ENCODE data around the gene GNAQ. TPM values are rescaled to one million over a fixed set of nuclear protein-coding genes. Genes with fewer than 3 reads are reported as not detected.

The GNAQ gene
- total and polyA plus RNA-seq, 9 donors: 22.0 to 72.2 (median 53.1) TPM

GRCh38 chr9:77891128-77891800 is 140.3 kb downstream of the GNAQ start:
- no peak for TF ChIP-seq EP300 (IDR thresholded peaks at IDR 0.05)
- no peak for TF ChIP-seq POLR2A (IDR thresholded peaks at IDR 0.05)
- TF ChIP-seq, protein P1, sequence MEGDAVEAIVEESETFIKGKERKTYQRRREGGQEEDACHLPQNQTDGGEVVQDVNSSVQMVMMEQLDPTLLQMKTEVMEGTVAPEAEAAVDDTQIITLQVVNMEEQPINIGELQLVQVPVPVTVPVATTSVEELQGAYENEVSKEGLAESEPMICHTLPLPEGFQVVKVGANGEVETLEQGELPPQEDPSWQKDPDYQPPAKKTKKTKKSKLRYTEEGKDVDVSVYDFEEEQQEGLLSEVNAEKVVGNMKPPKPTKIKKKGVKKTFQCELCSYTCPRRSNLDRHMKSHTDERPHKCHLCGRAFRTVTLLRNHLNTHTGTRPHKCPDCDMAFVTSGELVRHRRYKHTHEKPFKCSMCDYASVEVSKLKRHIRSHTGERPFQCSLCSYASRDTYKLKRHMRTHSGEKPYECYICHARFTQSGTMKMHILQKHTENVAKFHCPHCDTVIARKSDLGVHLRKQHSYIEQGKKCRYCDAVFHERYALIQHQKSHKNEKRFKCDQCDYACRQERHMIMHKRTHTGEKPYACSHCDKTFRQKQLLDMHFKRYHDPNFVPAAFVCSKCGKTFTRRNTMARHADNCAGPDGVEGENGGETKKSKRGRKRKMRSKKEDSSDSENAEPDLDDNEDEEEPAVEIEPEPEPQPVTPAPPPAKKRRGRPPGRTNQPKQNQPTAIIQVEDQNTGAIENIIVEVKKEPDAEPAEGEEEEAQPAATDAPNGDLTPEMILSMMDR (IDR thresholded peaks at IDR 0.05): no peak
- Histone ChIP-seq H3K4me3 (no peak overlapping the region), H3K27me3 (no peaks in the 10 kb centered on the region), H3K4me1 (ENCODE audit: insufficient read depth) (no peaks in the 10 kb centered on the region), H3K9me3 (no peaks in the 10 kb centered on the region), H3K27ac (no peak overlapping the region), H3K36me3 (no peaks in the 10 kb centered on the region)
- DNase-seq: no peak
- WGBS, 3 donors: 64 to 82% (median 74%) methylated on average over 8 of the region's 8 CpGs
- intact Hi-C loops (cut with DNase I): no loop called here

- intact Hi-C loops (cut with DNase I): no loop called here
- H3K27me3 ChIP-seq: no peaks in the 10 kb centered on the region
- no peaks in the 10 kb centered on the region for H3K9me3 ChIP-seq
- 95 to 97% (median 96%) methylated on average over 2 of the region's 2 CpGs for WGBS, 3 donors
- H3K27ac ChIP-seq: no peak overlapping the region
- DNase-seq: no peak
- H3K4me3 ChIP-seq: no peak overlapping the region
- H3K36me3 ChIP-seq: no peaks in the 10 kb centered on the region
- peaks cover 3% of the 10 kb centered on the region for H3K4me1 ChIP-seq (ENCODE audit: insufficient read depth)
- TF ChIP-seq EP300 (IDR thresholded peaks at IDR 0.05) (no peak), POLR2A (IDR thresholded peaks at IDR 0.05) (no peak)
- TF ChIP-seq, protein P1 (IDR thresholded peaks at IDR 0.05): no peak
Measured at GRCh38 chr9:77887662-77888061, 143.9 kb downstream of the GNAQ start.

- H3K4me1 ChIP-seq (ENCODE audit: insufficient read depth): peaks cover 8% of the 10 kb centered on the region
- H3K36me3 ChIP-seq: no peaks in the 10 kb centered on the region
- TF ChIP-seq POLR2A (IDR thresholded peaks at IDR 0.05): no peak
- no peak for TF ChIP-seq EP300 (IDR thresholded peaks at IDR 0.05)
- TF ChIP-seq, protein P1 (IDR thresholded peaks at IDR 0.05): no peak
- 10 to 20% (median 13%) methylated on average over 3 of the region's 3 CpGs for WGBS, 3 donors
- no peaks in the 10 kb centered on the region for H3K27me3 ChIP-seq
- peak in 3 of 5 donors; percentile 25 to 47 (median 33) for DNase-seq
- no peak overlapping the region for H3K27ac ChIP-seq
- H3K4me3 ChIP-seq: no peak overlapping the region
- H3K9me3 ChIP-seq: no peaks in the 10 kb centered on the region
- intact Hi-C loops (cut with DNase I): no loop called here
Measured at GRCh38 chr9:77885104-77885672, 146.4 kb downstream of the GNAQ start.

- 29 to 51% (median 34%) methylated on average over 5 of the region's 5 CpGs for WGBS, 3 donors
- intact Hi-C loops (cut with DNase I): no loop called here
- peaks cover 8% of the 10 kb centered on the region for H3K4me1 ChIP-seq (ENCODE audit: insufficient read depth)
Measured at GRCh38 chr9:77883846-77884771, 147.5 kb downstream of the GNAQ start.

More at GRCh38 chr9:77883846-77884771, 147.5 kb downstream of the GNAQ start:
- Histone ChIP-seq H3K36me3 (no peaks in the 10 kb centered on the region), H3K27me3 (no peaks in the 10 kb centered on the region), H3K9me3 (no peaks in the 10 kb centered on the region), H3K4me3 (no peak overlapping the region), H3K27ac (no peak overlapping the region)
- no peak for DNase-seq
- no peak for TF ChIP-seq POLR2A (IDR thresholded peaks at IDR 0.05)
